ENCODE data around the gene MTCH2.
"Not testable (repeated sequence)": the region's sequence is repeated elsewhere in the genome, so short reads cannot be mapped to it uniquely, and the experiment has no call there.

MTCH2 gene

DNA sequence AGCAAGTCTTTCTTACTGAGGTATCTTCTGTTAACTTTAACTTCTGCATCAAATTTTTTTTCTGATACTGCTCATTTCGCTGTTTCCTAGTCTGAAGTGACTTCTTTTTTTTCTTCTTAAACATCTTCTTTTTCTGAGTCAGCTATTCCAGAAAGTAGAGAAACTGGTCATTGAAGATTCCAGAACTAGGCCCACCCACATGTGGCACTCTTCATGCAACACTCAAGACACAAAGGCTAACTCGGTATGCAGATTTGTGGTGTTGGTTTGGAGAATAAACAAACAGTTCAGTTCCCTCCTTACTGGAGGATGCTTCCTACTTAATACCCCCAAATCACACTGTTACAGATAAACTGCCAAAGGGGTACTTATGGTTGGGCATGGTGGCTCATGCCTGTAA is 25.2 kb upstream of the MTCH2 start:
- Histone ChIP-seq H3K9ac (ENCODE audit: low read length in 2 of 2) (no peak overlapping the region), H3K36me3 (ENCODE audit: control insufficient read depth in 2 of 2, insufficient read depth in 2 of 2, low read length in 2 of 2) (no peaks in the 10 kb centered on the region), H3K27ac (ENCODE audit: low read length) (no peak overlapping the region), H3K4me3 (ENCODE audit: low read length in 2 of 2) (no peak overlapping the region), H3K9me3 (ENCODE audit: control insufficient read depth in 2 of 2, low read length in 2 of 2) (no peaks in the 10 kb centered on the region), H3K27me3 (ENCODE audit: control insufficient read depth in 1 of 2, insufficient read depth in 2 of 2, low read length in 2 of 2) (no peaks in the 10 kb centered on the region), H3K4me1 (ENCODE audit: control insufficient read depth, insufficient read depth, low read length) (no peaks in the 10 kb centered on the region)

DNA sequence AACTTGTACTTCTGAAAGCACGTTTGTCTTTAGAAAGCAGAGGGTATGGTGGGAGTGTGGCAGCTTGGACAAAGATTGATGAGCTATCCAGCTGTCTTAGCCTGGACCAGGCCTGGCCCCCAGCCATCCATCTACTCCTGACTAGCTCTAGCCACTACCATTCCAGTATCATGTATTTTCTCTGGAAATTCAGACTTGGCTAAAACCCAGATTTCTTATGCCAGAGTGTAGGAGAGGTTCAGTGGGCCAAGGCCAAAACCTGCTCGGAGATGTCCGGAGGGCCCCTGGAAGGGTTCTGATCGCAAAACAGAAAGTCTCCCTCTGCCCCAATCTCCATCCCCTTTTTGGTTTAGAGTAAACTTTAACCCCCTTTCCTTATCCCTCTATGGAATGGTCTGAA is 24.8 kb upstream of the MTCH2 start:
- H3K4me3 ChIP-seq (ENCODE audit: low read length in 2 of 2), result no peak overlapping the region
- H3K9ac ChIP-seq (ENCODE audit: low read length in 2 of 2), result no peak overlapping the region
- H3K27me3 ChIP-seq (ENCODE audit: control insufficient read depth in 1 of 2, insufficient read depth in 2 of 2, low read length in 2 of 2), result no peaks in the 10 kb centered on the region
- no peaks in the 10 kb centered on the region for H3K36me3 ChIP-seq (ENCODE audit: control insufficient read depth in 2 of 2, insufficient read depth in 2 of 2, low read length in 2 of 2)
- H3K4me1 ChIP-seq (ENCODE audit: control insufficient read depth, insufficient read depth, low read length), result no peaks in the 10 kb centered on the region
- no peaks in the 10 kb centered on the region for H3K9me3 ChIP-seq (ENCODE audit: control insufficient read depth in 2 of 2, low read length in 2 of 2)
- H3K27ac ChIP-seq (ENCODE audit: low read length), result no peak overlapping the region

DNA sequence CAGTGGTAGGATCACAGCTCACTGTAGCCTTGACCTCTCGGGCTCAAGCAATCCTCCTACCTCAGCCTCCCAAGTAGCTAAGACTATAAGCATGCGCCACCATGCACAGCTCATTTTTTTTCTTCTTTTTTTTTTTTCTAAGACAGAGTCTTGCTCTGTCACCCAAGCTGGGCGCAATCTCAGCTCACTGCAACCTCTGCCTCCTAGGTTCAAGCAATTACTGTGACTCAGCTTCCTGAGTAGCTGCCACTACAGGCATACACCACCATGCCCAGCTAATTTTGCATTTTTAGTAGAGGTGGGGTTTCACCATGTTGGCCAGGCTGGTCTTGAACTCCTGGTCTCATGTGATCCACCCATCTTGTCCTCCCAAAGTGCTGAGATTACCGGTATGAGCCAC is 22.6 kb upstream of the MTCH2 start:
- H3K9me3 ChIP-seq (ENCODE audit: control insufficient read depth in 2 of 2, low read length in 2 of 2); H3K36me3 ChIP-seq (ENCODE audit: control insufficient read depth in 2 of 2, insufficient read depth in 2 of 2, low read length in 2 of 2); H3K4me3 ChIP-seq (ENCODE audit: low read length in 2 of 2); H3K4me1 ChIP-seq (ENCODE audit: control insufficient read depth, insufficient read depth, low read length); H3K9ac ChIP-seq (ENCODE audit: low read length in 2 of 2); H3K27me3 ChIP-seq (ENCODE audit: control insufficient read depth in 1 of 2, insufficient read depth in 2 of 2, low read length in 2 of 2); H3K27ac ChIP-seq (ENCODE audit: low read length): not testable (repeated sequence)

DNA sequence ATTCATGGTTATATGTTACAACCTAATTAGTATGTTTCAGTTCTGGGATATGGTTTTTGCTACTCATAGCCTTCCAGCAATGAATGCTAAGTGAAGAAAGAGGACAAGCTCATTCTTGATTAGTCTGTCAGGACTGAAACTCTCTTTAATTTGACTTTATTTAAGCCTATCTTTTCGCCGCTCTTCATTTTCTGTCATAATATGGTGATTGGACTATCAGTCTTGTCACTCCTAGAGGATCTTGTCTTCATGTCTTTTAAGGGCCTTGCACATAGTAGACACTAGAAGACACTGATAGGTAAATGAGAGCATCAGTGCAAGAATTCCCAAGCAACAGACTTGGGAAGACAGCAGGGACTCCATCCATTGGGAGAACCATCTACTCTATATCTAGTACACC is 18.9 kb upstream of the MTCH2 start:
- Histone ChIP-seq H3K4me1 (ENCODE audit: control insufficient read depth, insufficient read depth, low read length) (no peaks in the 10 kb centered on the region), H3K9me3 (ENCODE audit: control insufficient read depth in 2 of 2, low read length in 2 of 2) (no peaks in the 10 kb centered on the region), H3K27me3 (ENCODE audit: control insufficient read depth in 1 of 2, insufficient read depth in 2 of 2, low read length in 2 of 2) (peaks cover 0 to 3% of the 10 kb centered on the region in 2 donors), H3K27ac (ENCODE audit: low read length) (no peak overlapping the region), H3K36me3 (ENCODE audit: control insufficient read depth in 2 of 2, insufficient read depth in 2 of 2, low read length in 2 of 2) (no peaks in the 10 kb centered on the region), H3K4me3 (ENCODE audit: low read length in 2 of 2) (no peak overlapping the region), H3K9ac (ENCODE audit: low read length in 2 of 2) (no peak overlapping the region)

DNA sequence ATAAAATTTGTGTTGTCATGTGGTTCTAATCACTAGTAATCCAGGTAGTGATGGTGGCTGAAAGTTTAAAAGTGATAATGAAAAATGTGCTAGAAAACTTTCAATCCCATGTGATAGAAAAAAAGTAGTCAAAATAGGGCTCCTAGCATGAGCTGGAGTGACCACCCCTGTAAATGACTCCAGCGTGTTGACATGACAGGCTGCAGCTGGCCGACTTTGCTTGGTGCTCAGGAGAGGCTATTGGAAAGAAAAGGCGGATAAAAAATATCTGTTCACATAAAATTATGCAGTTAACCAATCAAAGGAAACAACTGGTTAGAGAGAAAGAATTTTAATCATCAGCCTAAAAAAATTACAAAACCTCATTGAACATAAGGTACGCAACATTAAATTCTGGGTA is 16.9 kb upstream of the MTCH2 start:
- Histone ChIP-seq H3K27ac (ENCODE audit: low read length) (no peak overlapping the region), H3K36me3 (ENCODE audit: control insufficient read depth in 2 of 2, insufficient read depth in 2 of 2, low read length in 2 of 2) (no peaks in the 10 kb centered on the region), H3K4me1 (ENCODE audit: control insufficient read depth, insufficient read depth, low read length) (no peaks in the 10 kb centered on the region), H3K4me3 (ENCODE audit: low read length in 2 of 2) (no peak overlapping the region), H3K9me3 (ENCODE audit: control insufficient read depth in 2 of 2, low read length in 2 of 2) (no peaks in the 10 kb centered on the region), H3K27me3 (ENCODE audit: control insufficient read depth in 1 of 2, insufficient read depth in 2 of 2, low read length in 2 of 2) (peaks cover 0 to 3% of the 10 kb centered on the region in 2 donors), H3K9ac (ENCODE audit: low read length in 2 of 2) (no peak overlapping the region)

DNA sequence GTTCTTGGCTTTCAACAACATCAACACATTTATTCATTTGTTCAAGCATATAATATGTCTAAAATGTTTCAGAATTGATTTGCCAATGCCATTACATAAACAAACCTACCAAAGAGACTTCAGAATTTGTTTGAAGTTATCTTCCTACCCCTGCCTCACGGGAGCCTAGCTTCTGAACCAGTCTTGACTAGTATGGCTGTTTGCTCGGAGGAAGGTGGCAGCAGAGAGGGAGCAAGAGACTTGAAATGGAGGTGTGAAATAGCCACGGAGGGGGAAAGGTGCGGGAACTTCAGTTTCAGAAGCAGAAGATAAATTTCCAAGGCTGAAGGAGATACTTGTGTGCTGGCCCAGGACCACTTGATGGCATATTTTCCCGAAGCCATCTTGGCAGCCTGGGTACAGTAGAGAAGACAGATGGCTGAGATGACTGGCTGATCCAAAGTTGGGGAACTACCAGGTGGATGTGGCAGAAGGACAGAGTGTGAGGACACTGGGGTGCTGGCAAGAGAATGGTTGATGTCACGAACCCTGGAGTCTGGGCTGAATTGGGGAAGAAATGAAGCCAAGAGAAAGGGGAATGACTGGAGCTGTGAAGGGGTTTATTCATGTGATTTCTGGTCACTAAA is 14.0 kb upstream of the MTCH2 start:
- Histone ChIP-seq H3K4me3 (ENCODE audit: low read length in 2 of 2) (no peak overlapping the region), H3K27me3 (ENCODE audit: control insufficient read depth in 1 of 2, insufficient read depth in 2 of 2, low read length in 2 of 2) (peaks cover 0 to 3% of the 10 kb centered on the region in 2 donors), H3K27ac (ENCODE audit: low read length) (no peak overlapping the region), H3K36me3 (ENCODE audit: control insufficient read depth in 2 of 2, insufficient read depth in 2 of 2, low read length in 2 of 2) (no peaks in the 10 kb centered on the region), H3K9ac (ENCODE audit: low read length in 2 of 2) (no peak overlapping the region), H3K9me3 (ENCODE audit: control insufficient read depth in 2 of 2, low read length in 2 of 2) (no peaks in the 10 kb centered on the region), H3K4me1 (ENCODE audit: control insufficient read depth, insufficient read depth, low read length) (no peaks in the 10 kb centered on the region)

DNA sequence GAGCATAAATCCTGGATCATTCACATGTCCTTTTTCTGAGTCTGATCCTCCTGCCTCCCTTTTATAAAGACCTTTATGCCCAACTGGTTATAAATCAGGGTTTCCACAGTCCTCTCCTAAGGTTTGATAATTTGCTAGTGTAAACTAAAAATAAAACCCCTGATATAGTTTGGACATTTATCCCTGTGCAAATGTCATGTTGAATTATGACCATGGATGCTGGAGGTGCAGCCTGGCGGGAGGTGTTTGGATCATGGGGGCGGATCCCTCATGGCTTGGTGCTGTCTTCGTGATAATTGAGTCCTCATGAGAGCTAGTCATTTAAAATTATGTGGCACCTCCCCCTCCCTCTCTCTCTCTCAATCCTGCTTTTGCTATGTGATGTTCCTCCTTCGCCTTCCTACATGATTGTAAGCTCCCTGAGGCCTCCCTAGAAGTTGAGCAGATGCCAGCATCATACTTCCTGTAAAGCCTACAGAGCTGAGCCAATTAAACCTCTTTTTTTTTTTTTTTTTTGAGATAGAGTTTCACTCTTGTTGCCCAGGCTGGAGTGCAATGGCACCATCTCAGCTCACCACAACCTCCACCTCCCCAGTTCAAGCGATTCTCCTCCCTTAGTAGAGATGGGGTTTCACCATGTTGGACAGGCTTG is 9.6 kb upstream of the MTCH2 start:
- Histone ChIP-seq H3K9me3 (ENCODE audit: control insufficient read depth in 2 of 2, low read length in 2 of 2) (no peaks in the 10 kb centered on the region), H3K27ac (ENCODE audit: low read length) (no peak overlapping the region), H3K4me1 (ENCODE audit: control insufficient read depth, insufficient read depth, low read length) (no peaks in the 10 kb centered on the region), H3K4me3 (ENCODE audit: low read length in 2 of 2) (no peak overlapping the region), H3K9ac (ENCODE audit: low read length in 2 of 2) (no peak overlapping the region), H3K36me3 (ENCODE audit: control insufficient read depth in 2 of 2, insufficient read depth in 2 of 2, low read length in 2 of 2) (no peaks in the 10 kb centered on the region), H3K27me3 (ENCODE audit: control insufficient read depth in 1 of 2, insufficient read depth in 2 of 2, low read length in 2 of 2) (peaks cover 0 to 3% of the 10 kb centered on the region in 2 donors)

DNA sequence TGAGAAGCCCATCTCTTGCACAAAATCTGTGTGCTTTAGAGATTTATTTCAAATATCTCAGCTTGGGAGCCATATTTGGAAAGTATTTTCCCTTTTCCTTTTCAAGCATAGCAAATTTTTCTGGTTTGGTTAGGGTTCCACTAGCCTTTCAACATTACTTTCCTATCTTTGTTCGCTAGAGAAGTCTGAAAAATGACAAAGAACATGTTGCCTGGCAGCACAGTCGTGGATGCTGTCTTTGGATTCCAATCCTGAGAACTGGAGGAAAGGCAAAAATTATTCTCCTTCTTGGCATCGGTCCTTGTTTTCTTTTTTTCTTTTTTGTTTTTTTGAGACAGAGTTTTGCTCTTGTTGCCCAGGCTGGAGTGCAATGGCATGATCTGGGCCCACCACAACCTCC is 6.9 kb upstream of the MTCH2 start:
- H3K36me3 ChIP-seq (ENCODE audit: control insufficient read depth in 2 of 2, insufficient read depth in 2 of 2, low read length in 2 of 2), result no peaks in the 10 kb centered on the region
- no peaks in the 10 kb centered on the region for H3K4me1 ChIP-seq (ENCODE audit: control insufficient read depth, insufficient read depth, low read length)
- H3K27ac ChIP-seq (ENCODE audit: low read length), result no peak overlapping the region

DNA sequence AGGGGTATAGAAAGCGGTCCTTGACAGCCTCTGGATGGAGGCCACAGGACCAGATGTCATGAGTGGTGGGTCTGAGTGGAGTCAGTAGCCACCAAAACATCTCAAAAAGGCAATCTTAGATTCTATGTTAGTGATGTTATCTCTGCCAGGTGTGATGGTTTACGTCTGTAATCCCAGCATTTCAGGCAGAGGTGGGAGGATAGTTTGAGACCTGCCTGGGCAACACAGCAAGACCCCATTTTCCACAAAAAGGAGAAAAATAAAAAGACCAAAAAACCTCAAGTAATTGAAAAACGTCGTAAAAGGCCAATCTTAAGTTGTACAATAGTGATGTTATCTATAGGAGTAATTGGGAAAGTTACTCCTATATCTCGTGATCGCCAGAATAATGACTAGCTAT is 3.7 kb upstream of the MTCH2 start:
- H3K27ac ChIP-seq (ENCODE audit: low read length), result no peak overlapping the region
- H3K27me3 ChIP-seq (ENCODE audit: control insufficient read depth in 1 of 2, insufficient read depth in 2 of 2, low read length in 2 of 2), result no peaks in the 10 kb centered on the region
- no peak overlapping the region for H3K4me3 ChIP-seq (ENCODE audit: low read length in 2 of 2)
- H3K4me1 ChIP-seq (ENCODE audit: control insufficient read depth, insufficient read depth, low read length), result peaks cover 6% of the 10 kb centered on the region
- H3K9me3 ChIP-seq (ENCODE audit: control insufficient read depth in 2 of 2, low read length in 2 of 2), result no peaks in the 10 kb centered on the region
- H3K9ac ChIP-seq (ENCODE audit: low read length in 2 of 2), result no peak overlapping the region
- H3K36me3 ChIP-seq (ENCODE audit: control insufficient read depth in 2 of 2, insufficient read depth in 2 of 2, low read length in 2 of 2), result no peaks in the 10 kb centered on the region

More for the DNA sequence above, 6.9 kb upstream of the MTCH2 start:
- H3K9me3 ChIP-seq (ENCODE audit: control insufficient read depth in 2 of 2, low read length in 2 of 2), result no peaks in the 10 kb centered on the region
- H3K27me3 ChIP-seq (ENCODE audit: control insufficient read depth in 1 of 2, insufficient read depth in 2 of 2, low read length in 2 of 2), result no peaks in the 10 kb centered on the region
- H3K4me3 ChIP-seq (ENCODE audit: low read length in 2 of 2), result no peak overlapping the region
- no peak overlapping the region for H3K9ac ChIP-seq (ENCODE audit: low read length in 2 of 2)

DNA sequence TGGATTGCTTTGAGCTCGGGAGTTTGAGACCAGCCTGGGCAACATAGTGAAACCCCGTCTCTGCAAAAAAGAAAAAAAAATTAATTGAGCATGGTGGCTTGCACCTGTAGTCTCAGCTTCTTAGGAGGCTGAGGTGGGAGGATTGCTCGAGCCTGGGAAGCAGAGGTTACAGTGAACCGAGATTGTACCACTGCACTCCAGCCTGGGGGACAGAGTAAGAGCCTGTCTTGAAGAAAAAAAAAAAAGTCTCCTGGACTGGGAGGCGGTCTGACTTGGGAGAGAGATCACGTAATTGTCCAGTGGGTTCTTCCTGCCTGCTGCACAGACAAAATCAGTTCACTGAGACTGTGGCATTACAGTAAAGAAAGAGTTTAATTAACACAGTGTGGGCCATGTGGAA is 3.1 kb upstream of the MTCH2 start:
- H3K4me1 ChIP-seq (ENCODE audit: control insufficient read depth, insufficient read depth, low read length), result peaks cover 7% of the 10 kb centered on the region
- no peaks in the 10 kb centered on the region for H3K9me3 ChIP-seq (ENCODE audit: control insufficient read depth in 2 of 2, low read length in 2 of 2)
- H3K4me3 ChIP-seq (ENCODE audit: low read length in 2 of 2), result no peak overlapping the region
- H3K27ac ChIP-seq (ENCODE audit: low read length), result no peak overlapping the region
- no peak overlapping the region for H3K9ac ChIP-seq (ENCODE audit: low read length in 2 of 2)
- no peaks in the 10 kb centered on the region for H3K36me3 ChIP-seq (ENCODE audit: control insufficient read depth in 2 of 2, insufficient read depth in 2 of 2, low read length in 2 of 2)
- no peaks in the 10 kb centered on the region for H3K27me3 ChIP-seq (ENCODE audit: control insufficient read depth in 1 of 2, insufficient read depth in 2 of 2, low read length in 2 of 2)

DNA sequence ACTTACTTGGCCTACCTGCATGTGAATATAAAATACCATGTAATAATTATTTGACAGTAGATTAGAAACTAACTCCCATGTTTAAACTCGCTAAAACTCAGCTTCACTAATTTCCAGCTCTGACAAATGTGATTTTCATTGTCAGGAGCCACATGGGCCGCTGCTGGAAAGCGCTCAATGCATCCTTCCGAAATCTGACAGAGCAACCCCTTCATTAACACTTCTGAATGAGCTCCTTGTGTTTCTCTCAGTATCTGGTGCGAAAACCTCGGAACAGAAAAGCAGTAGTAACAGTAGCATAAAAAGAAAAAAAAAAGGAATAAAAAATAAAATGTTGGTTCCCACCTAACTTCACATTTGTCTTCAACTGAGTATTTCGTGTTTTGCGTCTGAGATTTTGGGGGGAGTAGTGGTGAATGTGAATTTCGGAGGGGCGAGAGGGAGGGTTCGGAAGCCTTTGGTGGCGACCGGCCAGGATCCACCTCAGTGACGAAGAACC is 710 bp downstream of the MTCH2 start:
- Histone ChIP-seq H3K9ac (ENCODE audit: low read length in 2 of 2) (peak overlapping the region; percentile 90 to 94), H3K9me3 (ENCODE audit: control insufficient read depth in 2 of 2, low read length in 2 of 2) (no peaks in the 10 kb centered on the region), H3K36me3 (ENCODE audit: control insufficient read depth in 2 of 2, insufficient read depth in 2 of 2, low read length in 2 of 2) (peaks cover 7 to 8% of the 10 kb centered on the region in 2 donors), H3K4me1 (ENCODE audit: control insufficient read depth, insufficient read depth, low read length) (peaks cover 7% of the 10 kb centered on the region), H3K27me3 (ENCODE audit: control insufficient read depth in 1 of 2, insufficient read depth in 2 of 2, low read length in 2 of 2) (no peaks in the 10 kb centered on the region), H3K4me3 (ENCODE audit: low read length in 2 of 2) (peak overlapping the region; percentile 89), H3K27ac (ENCODE audit: low read length) (peak overlapping the region; percentile 81)

Measured in stomach smooth muscle (tissue), 2 donors.